Muscle of leg (tissue), 11 donors: ENCODE results near the gene ASB5. TPM values are rescaled to one million over a fixed set of nuclear protein-coding genes. Genes with fewer than 3 reads are reported as not detected.
"Not testable (repeated sequence)": the region's sequence is repeated elsewhere in the genome, so short reads cannot be mapped to it uniquely, and the experiment has no call there.

ENCODE experiments used
- DNase-seq: peaks from one replicate; pipeline ENCODE4 v3.0.0; 2013
- H3K27ac ChIP-seq: one replicate; pipeline ENCODE4 v1.5.1; 2013; ENCODE audit warnings: mild to moderate bottlenecking, low read length, control low read depth
- H3K27me3 ChIP-seq: one replicate; pipeline ENCODE4 v1.6.1; 2013; ENCODE audit warnings: low read length; ENCODE audit not compliant: control insufficient read depth, insufficient read depth
- H3K36me3 ChIP-seq: one replicate; pipeline ENCODE4 v1.6.1; 2013; ENCODE audit warnings: low read length; ENCODE audit not compliant: control insufficient read depth, insufficient read depth
- H3K4me1 ChIP-seq: one replicate; pipeline ENCODE4 v1.6.1; 2013; ENCODE audit warnings: low read length; ENCODE audit not compliant: control insufficient read depth, insufficient read depth
- H3K4me3 ChIP-seq: one replicate; pipeline ENCODE4 v1.5.1; 2013; ENCODE audit warnings: low read length, control low read depth
- H3K9me3 ChIP-seq: replicated peaks from 2 replicates; pipeline ENCODE4 v1.6.1; 2013; ENCODE audit warnings: low read depth, low read length; ENCODE audit not compliant: control insufficient read depth
- WGBS: methylation state at CpG from one replicate; pipeline ENCODE4 v1.1.5; 2013; ENCODE audit warnings: missing lambda C conversion rate; ENCODE audit not compliant: insufficient coverage; 5-methylcytosine and 5-hydroxymethylcytosine counted together
- polyA plus RNA-seq, 8 donors: library from polyadenylated mRNA; unstranded; fragments of 120-200 nt; gene quantifications; one replicate each; pipeline versions ENCODE4 v1.2.1 to v1.2.3, GENCODE V29; 2013; ENCODE audit warnings: inconsistent platforms in 1 of 8, low replicate concordance in 1 of 8; ENCODE audit not compliant: insufficient read length in 8 of 8, insufficient read depth in 1 of 8
- total RNA-seq: library from RNA; stranded (reverse); fragments of 120-200 nt; gene quantifications from one replicate; pipeline ENCODE4 v1.2.4, GENCODE V29; 2013

The ASB5 gene
- total and polyA plus RNA-seq, 9 donors: 59.0 to 124 (median 85.9) TPM

DNA sequence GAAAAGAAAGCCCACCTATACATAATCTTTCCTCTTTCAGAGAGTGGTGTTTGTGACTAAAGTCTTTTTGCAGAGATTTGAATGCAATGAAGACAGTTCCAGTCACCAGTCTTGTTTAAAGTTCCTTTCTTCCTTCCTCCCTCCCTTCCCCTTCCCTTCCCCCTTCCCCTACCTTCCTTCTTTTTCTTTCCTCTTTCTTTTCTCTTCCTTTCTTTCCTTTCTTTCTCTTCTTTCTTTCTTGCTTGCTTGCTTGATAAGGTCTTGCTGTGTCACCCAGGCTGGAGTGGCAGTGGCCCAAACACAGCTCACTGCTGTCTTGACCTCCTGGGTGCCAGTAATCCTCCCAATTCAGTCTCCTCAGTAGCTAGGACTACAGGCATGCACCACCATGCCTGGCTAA lies 19.0 kb upstream of the ASB5 start:
- H3K4me3 ChIP-seq: no peak overlapping the region
- no peak for DNase-seq

DNA sequence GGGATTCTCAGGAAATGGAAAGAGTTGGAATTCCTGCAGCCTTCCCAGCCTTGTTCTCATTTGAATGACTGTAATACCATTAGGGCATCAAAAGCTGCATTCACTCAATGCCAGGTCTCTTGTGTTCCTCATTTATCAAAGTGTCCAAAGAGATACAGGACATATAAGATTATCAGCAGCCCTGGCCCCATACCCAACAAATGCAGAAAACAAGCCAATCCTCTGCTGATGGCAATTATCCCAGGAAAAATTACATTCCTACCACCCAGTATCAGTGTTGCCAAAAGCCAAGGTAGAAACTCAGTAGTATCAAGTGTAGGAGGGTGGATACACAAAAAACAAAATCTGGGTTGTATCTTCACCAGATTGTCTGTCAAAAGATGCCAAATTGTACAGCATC lies 18.5 kb upstream of the ASB5 start:
- Histone ChIP-seq H3K4me3 (no peak overlapping the region), H3K36me3 (no peaks in the 10 kb centered on the region), H3K4me1 (no peaks in the 10 kb centered on the region), H3K9me3 (no peaks in the 10 kb centered on the region), H3K27ac (no peak overlapping the region), H3K27me3 (no peaks in the 10 kb centered on the region)
- no peak for DNase-seq

More for the DNA sequence above, 19.0 kb upstream of the ASB5 start:
- no peaks in the 10 kb centered on the region for H3K27me3 ChIP-seq
- no peaks in the 10 kb centered on the region for H3K9me3 ChIP-seq
- no peaks in the 10 kb centered on the region for H3K36me3 ChIP-seq
- no peak overlapping the region for H3K27ac ChIP-seq
- no peaks in the 10 kb centered on the region for H3K4me1 ChIP-seq

DNA sequence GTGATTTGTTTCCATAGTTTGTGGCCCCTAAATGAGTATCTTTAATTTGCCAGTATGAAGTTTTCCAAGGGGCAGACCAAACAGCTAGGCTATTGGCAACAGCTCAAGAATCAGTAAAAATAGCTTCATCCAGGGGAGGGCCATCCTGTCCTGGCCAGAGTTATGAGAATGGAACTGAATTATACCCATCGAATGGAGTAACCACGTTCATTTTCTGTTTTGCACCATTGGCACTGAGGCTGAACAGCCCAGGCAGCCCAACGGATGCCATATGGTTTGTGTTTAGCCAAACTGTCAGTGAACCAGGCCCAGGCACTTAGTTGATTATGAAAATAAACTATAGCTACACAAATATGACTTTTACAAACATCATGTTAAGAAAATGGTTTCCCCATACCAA lies 17.7 kb upstream of the ASB5 start:
- Histone ChIP-seq H3K36me3 (no peaks in the 10 kb centered on the region), H3K4me1 (no peaks in the 10 kb centered on the region), H3K9me3 (no peaks in the 10 kb centered on the region), H3K4me3 (no peak overlapping the region), H3K27me3 (no peaks in the 10 kb centered on the region), H3K27ac (no peak overlapping the region)
- WGBS: 86% methylated on average over 1 of the region's 3 CpGs
- DNase-seq: no peak

DNA sequence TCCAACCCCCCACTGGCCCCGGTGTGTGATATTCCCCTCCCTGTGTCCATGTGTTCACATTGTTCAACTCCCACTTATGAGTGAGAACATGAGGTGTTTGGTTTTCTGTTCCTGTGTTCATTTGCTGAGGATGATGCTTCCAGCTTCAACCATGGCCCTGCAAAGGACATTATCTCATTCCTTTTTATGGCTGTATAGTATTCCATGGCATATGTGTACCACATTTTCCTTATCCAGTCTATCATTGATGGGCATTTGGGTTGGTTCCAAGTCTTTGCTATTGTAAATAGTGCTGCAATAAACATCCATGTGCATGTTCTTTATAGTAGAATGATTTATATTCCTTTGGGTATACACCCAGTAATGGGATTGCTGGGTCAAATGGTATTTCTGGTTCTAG lies 10.5 kb upstream of the ASB5 start:
- not testable (repeated sequence) for H3K27me3 ChIP-seq, H3K4me1 ChIP-seq, H3K36me3 ChIP-seq, H3K4me3 ChIP-seq, DNase-seq, H3K9me3 ChIP-seq, H3K27ac ChIP-seq
- no CpG with 5 or more reads among the region's 1 CpG for WGBS

DNA sequence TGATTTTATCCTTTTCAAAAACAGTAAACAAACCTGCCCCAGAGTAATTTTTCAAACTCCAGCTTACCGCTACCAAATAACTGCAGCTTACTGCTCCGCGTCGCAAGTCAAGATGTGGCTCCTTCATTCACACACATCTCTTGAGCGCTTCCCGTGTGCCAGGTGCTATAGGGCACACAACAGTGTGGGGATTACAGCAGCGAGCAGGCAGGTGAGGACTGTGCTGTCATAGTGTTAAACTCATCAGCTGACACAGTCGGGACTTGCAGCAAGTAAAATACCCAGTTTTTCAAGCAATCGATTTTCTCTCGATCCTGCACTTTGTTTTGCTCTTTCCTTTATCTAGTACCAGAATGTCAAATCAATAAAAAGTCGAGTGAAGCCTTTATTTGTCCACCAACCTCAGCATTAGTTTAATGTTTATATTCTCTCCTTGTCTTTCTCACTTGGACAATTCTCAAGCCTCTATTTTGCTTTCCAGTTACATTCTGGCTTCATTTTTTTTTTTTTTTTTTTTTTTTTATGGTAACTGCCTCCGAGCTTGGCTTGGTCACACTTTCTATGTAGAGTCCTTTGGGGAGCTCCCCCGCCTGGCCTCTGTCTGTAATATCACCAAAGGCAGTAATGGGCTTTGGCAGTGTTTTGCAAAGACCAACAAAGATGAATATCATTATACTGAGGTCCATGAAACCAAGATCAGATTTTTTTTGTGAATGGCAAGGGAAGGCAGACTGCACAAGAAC lies 8.3 kb upstream of the ASB5 start:
- Histone ChIP-seq H3K4me1 (no peaks in the 10 kb centered on the region), H3K27me3 (no peaks in the 10 kb centered on the region), H3K27ac (no peak overlapping the region), H3K36me3 (no peaks in the 10 kb centered on the region), H3K4me3 (no peak overlapping the region), H3K9me3 (no peaks in the 10 kb centered on the region)
- peak; percentile 51 for DNase-seq
- 79% methylated on average over 10 of the region's 13 CpGs for WGBS

DNA sequence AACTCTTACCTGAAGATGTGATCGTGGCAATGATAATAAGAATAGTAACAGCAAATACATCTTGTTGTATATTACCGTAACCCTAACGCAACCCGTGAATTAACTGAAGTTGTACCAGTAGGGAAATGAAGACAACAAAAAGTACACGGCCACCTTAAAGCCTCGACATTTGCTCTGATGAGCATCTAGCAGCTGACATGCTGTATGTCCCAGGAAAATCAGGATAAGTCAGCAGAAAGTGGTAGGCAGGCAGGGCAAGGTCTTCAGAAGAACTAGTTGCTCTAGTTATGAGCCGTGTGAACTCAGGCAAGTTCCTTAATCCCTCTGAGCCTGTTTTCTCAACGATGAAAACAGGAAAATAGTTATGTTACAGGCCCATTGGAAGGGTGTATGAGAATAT lies 7.7 kb upstream of the ASB5 start:
- Histone ChIP-seq H3K27me3 (no peaks in the 10 kb centered on the region), H3K27ac (no peak overlapping the region), H3K36me3 (no peaks in the 10 kb centered on the region), H3K9me3 (no peaks in the 10 kb centered on the region), H3K4me1 (no peaks in the 10 kb centered on the region), H3K4me3 (no peak overlapping the region)
- DNase-seq: no peak
- whole genome bisulfite sequencing: 82% methylated on average over 6 of the region's 8 CpGs

DNA sequence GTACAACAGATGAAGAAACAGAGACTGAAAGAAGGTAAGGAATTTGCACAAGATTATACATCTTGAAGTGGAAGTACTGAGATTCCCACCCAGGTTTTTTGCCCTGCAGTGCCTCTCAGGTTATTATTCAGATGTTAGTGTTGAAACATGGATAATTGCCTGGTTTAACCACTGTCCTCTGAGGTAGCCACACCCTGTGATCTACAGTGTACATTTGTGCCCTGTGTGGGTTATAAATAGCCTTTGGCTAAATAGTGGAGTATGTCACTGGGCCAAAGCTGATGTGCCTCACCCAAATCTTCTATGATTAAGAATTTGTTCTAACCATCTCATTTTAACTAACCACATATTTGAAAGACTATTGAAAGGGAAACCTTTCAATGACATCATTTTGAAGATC lies 5.4 kb upstream of the ASB5 start:
- Histone ChIP-seq H3K4me1 (no peaks in the 10 kb centered on the region), H3K9me3 (no peaks in the 10 kb centered on the region), H3K27ac (no peak overlapping the region), H3K36me3 (no peaks in the 10 kb centered on the region), H3K27me3 (no peaks in the 10 kb centered on the region), H3K4me3 (no peak overlapping the region)
- peak; percentile 21 for DNase-seq

DNA sequence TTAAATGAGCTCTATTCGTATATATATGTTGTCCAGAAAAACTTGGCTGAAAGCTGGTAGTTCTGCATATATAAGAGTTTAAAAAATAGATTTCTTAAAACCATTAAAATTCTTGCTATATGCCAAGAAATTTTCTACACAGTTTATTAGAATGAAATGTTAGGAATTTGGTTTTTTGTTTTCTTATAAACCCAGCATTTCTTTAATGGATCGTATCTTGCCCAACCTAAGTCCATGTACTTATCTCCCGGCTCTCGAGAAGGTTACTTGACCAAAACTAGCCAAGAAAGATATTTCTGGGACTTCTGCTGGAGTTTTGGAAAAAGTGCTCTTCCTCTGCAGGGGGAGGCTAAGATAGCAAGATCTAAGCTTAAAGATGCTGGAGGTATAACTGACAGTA lies 4.7 kb upstream of the ASB5 start:
- H3K27me3 ChIP-seq: no peaks in the 10 kb centered on the region
- WGBS: no CpG with 5 or more reads among the region's 4 CpGs
- no peak overlapping the region for H3K4me3 ChIP-seq
- no peaks in the 10 kb centered on the region for H3K4me1 ChIP-seq
- H3K36me3 ChIP-seq: no peaks in the 10 kb centered on the region
- DNase-seq: no peak
- no peak overlapping the region for H3K27ac ChIP-seq
- no peaks in the 10 kb centered on the region for H3K9me3 ChIP-seq

DNA sequence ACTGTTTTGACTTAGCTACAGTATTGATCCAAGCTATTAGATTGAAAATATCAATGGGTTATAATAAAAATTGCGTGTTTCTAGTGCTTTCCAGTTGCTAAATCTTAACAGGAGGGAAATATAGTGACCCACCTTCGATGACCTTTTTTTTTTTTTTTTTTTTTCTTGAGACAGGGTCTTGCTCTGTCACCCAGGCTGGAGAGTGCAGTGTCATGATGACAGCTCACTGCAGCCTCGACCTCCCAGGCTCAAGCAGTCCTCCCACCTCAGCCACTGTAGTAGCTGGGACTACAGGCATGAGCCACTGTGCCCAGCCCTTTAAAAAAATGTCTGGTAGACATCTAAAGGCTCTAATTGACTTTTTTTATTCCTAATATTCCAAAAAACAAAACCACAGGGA lies 3.8 kb upstream of the ASB5 start:
- H3K4me3 ChIP-seq: no peak overlapping the region
- no peak overlapping the region for H3K27ac ChIP-seq
- no peaks in the 10 kb centered on the region for H3K4me1 ChIP-seq
- WGBS: 43% methylated on average over 1 of the region's 3 CpGs
- no peaks in the 10 kb centered on the region for H3K36me3 ChIP-seq
- DNase-seq: no peak
- H3K9me3 ChIP-seq: no peaks in the 10 kb centered on the region
- H3K27me3 ChIP-seq: no peaks in the 10 kb centered on the region

DNA sequence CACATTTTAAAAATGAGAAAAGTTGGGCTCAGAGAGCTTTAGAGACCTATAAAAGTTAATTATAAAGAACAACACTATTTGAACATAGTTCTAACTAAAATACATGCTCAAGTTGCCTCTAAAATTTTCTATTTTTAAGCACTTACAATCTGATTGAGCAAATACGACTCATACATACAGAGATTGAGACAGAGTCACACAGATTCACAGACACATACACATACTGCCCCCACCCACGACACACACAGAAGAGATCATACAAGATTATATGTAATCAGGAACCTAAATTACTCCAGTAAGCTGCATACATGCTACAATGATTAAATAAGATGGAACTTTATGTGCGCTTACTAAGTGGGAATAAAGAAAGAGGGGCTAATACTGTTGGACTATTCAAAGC lies 2.7 kb upstream of the ASB5 start:
- WGBS: no CpG with 5 or more reads among the region's 3 CpGs
- no peak for DNase-seq
- Histone ChIP-seq H3K4me3 (no peak overlapping the region), H3K36me3 (no peaks in the 10 kb centered on the region), H3K4me1 (no peaks in the 10 kb centered on the region), H3K27me3 (no peaks in the 10 kb centered on the region), H3K27ac (no peak overlapping the region), H3K9me3 (no peaks in the 10 kb centered on the region)

DNA sequence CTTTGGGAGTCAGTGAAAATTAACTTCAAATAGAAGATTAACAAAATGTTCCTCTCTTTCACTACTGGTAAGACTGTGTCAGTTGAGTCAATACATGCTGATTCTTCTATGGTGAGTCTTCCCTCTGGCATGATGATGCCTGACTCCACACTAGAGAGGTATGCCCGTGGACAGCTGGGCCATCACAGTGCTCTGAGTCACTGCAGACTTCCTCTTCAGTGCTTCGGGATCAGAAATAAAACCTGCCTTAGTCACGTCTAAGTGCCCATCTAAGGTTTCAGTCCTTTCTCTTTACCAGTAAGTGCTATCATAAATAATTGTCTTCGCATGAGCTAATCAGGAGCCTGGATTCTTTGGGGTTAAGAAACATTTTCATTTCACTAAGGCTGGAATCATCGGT lies 1.6 kb upstream of the ASB5 start:
- H3K9me3 ChIP-seq: no peaks in the 10 kb centered on the region
- peak overlapping the region; percentile 76 for H3K27ac ChIP-seq
- H3K4me1 ChIP-seq: no peaks in the 10 kb centered on the region
- H3K36me3 ChIP-seq: no peaks in the 10 kb centered on the region
- H3K4me3 ChIP-seq: no peak overlapping the region
- H3K27me3 ChIP-seq: no peaks in the 10 kb centered on the region
- DNase-seq: peak; percentile 78
- 46% methylated on average over 1 of the region's 5 CpGs for WGBS
